Fibroblast of pulmonary artery (primary cell): ENCODE data around the gene NDUFAF8.

Source experiments
- DNase-seq: peaks from one replicate; pipeline ENCODE4 v3.0.0-alpha.2; 2010; ENCODE audit warnings: low read depth
- H3K4me3 ChIP-seq: replicated peaks from 2 replicates; pipeline ENCODE4 v1.5.1; 2011; ENCODE audit warnings: low read depth, mild to moderate bottlenecking, control low read depth, low read length, moderate library complexity
- CTCF ChIP-seq: IDR thresholded peaks from 2 replicates; pipeline ENCODE4 v1.5.1; 2011; ENCODE audit warnings: mild to moderate bottlenecking, control low read depth, low read length, inconsistent platforms; ENCODE audit errors: missing control alignments

NDUFAF8 gene

DNA sequence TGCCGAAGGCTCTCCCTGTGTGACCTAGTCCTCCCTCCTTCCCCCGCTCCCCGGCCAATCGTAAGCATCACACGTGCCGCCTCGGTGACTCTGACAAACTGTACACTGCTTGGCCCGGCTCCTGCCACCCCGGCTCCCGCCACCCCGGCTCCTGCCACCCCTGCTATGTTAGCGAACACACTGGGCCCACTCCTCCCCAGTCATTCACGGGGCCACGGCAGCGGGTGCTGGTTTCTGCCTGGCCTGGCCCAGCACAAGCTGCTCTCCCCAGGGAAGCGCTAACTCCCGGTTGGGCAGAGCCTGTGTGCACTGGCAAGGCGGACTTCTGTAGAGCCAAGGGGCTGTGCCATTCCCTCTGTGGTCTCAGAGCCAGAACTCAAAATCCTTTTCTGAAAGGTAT is 22.0 kb downstream of the NDUFAF8 start:
- TF ChIP-seq CTCF = no peak
- no peak for DNase-seq
- H3K4me3 ChIP-seq = no peak overlapping the region

DNA sequence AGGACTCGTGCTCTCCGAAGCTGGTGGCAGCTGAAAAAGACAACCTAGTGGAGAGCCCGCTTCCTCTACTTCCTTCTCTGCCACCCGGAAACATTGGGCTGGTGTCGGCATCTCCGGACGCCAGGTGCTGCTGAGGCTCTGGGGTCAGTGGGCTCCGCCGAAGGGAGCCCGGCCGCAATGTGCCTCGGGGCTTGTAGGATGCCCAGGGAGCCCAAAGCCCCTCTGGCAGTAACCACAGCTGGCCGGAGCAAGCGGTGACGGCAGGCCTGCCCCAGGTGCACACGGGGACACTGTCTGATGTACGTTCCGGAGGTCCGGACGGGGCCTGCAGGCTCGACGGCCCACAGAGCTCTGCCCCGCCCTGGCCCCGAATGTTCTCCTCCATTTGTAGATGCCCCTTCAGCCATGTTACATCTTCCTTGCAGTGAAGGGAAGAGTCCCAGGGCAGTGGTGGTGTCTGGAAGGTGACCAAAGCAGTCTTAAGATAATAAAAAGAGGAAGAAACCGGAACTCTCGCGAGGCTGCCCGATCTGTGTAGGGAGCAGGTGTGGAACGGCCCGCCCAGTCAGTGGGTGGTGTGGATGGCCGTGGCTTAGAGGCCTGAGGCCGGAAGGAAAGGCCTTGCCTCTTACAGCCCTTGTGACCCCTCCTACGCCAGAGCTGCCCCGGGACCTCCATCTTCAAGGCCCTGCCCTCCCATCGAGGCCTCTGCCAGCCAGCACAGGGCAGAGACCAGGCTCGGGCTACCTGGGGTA is 22.6 kb downstream of the NDUFAF8 start:
- DNase-seq = no peak
- H3K4me3 ChIP-seq = no peak overlapping the region
- TF ChIP-seq CTCF = no peak

DNA sequence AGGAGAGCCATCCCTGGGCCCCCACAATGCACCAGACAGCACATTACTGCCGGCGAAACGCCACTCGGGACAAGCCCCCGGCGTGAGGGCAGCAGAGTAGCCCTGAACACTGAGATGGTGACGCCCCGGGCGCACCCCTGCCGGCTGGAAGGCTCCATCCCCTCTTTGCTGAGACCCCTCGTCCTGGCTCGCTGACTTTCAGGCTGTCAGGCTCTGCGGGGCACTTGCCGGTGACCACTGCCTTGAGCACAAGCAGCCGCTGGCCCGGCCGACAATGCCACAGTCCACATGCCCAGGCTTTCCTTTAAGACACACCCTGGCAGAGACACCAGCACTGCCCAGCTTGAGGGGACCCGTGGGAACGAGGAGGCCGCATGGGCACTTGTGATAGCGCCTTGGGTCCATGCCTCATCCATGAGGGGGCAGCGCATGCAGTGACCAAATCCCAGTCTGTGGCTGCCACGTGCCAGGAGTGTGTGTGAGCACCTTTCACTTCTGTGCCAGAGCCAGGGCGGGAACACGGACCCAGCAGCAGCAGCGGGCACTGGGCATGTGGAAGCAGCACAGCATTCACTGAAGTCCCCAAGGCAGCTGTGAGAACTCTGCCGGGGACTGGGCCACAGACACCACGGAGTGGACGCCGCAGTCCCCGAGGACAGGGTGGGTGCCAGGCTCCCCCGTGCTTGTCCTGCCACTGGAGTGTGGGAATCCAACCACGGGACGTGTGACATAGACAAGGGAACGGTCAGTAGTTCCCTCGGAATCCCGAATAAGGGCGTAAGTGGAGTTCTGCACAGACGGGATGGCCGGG is 24.5 kb downstream of the NDUFAF8 start:
- DNase-seq = no peak
- TF ChIP-seq CTCF = no peak
- H3K4me3 ChIP-seq = no peak overlapping the region

- no peak overlapping the region for H3K4me3 ChIP-seq
- DNase-seq = no peak
- no peak for TF ChIP-seq CTCF
Observed at GRCh38 chr17:81264640-81265039, 25.5 kb downstream of the NDUFAF8 start.

DNA sequence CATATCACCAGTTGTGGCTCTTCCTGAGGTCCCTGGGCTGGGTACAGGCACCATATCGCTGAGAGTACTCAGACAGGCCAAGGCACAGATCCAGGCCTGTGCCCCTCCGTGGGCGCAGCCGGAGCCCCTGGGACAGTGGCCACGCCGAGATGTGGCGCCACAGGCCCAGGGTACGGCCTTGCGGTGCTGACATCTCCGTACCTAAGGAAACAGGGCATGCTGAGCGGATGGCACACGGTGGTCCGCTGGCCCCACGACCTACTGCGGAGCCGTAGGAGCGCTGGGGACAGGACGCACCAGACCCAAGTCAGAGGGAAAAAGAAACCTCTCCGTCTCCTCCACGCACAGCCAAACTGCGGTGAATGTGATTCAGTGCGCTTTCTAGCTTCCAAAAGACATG is 26.5 kb downstream of the NDUFAF8 start:
- H3K4me3 ChIP-seq = no peak overlapping the region
- DNase-seq = no peak

GRCh38 chr17:81267390-81268067 is 28.4 kb downstream of the NDUFAF8 start:
- no peak overlapping the region for H3K4me3 ChIP-seq
- TF ChIP-seq CTCF = no peak
- no peak for DNase-seq

More for the DNA sequence above, 26.5 kb downstream of the NDUFAF8 start:
- TF ChIP-seq CTCF = no peak
